HG03066 (cell line): Measurements from ENCODE around the gene PPARD.

Source experiments
- ATAC-seq: cut with Tn5 transposase; IDR thresholded peaks from one replicate; pipeline ENCODE4 v1.9.1; 2021; ENCODE audit warnings: low read depth; ENCODE audit not compliant: unreplicated experiment

PPARD gene

DNA sequence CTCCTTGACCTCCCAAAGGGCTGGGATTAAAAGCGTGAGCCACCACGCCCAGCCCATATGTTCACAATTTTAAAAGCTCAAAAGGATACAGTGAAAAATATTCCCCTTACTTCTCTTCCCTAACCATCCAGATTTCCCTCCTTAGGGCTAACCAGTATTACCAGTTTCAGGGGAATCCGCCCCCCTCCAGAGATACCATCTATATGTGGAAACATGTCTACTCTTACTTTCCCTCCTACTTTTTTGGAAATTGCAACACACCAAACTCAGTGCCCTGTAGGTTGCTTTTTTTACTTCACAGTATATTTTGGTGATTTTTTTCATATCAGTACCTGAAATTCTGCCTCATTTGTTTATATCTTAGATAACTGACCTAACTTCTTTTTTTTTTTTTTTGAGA, 118.9 kb downstream of the PPARD start:
- ATAC-seq: no peak

DNA sequence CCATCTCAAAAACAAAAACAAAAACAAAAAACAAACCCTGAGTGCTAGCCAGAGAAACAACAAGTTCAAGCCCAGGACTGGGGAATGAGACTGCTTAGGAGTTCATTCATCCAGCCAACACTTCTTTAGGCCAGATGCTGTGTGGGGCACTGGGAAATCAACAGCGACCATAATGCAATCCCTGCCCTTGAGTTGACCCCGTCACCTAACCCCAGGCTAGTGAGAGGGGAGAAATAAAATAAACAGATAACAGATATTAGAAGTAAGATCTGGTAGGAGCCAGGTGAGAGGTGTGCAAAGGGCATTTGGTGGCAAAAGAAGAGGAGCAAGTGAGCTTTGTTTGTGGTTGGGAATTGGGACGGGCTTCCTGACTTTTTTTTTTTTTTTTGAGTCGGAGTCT, 120.9 kb downstream of the PPARD start:
- no peak for ATAC-seq

- no peak for ATAC-seq
Measured at GRCh38 chr6:35465646-35466045, 123.3 kb downstream of the PPARD start.

DNA sequence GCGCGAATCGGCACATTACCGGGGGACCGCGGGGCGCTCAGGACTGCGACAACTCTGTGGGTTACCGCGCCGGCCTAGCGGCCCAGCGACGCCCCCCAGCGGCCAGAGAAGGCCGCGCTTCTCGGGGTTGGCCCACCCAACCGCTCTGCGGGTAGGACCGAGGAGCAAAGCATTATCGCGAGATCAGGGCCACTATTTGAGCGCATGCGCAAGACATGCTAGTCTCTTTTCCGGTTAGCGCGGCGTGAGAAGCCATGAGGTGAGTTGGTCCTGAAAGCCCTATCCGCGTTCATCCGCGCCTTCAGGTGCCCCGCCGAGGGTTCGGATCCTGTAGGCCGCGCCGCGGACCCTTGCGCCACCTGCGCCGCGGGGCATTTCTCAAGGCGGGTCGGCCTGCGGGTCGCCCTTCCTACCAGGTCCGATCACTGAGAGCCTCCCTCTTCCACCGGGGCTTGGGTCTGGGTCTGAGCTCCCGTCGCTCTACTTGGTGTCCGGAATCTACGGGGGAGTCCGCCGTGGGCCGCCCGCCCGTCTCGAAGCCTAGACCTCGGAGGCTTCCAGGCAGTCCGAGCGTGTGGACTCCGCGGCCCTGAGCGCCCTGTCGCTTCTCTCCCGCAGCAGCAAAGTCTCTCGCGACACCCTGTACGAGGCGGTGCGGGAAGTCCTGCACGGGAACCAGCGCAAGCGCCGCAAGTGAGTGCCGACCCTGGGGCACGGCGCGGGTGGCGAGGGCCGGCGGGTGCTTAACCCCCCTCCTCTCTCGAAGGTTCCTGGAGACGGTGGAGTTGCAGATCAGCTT, 126.0 kb downstream of the PPARD start, which contains the start of gene RPL10A:
Gene RPL10A, plus strand, starts transcription at position 221 of the 799 bp plus-strand sequence. Its CDS starts 34 bp downstream, at position 255.
- peak; percentile 72 for ATAC-seq

DNA sequence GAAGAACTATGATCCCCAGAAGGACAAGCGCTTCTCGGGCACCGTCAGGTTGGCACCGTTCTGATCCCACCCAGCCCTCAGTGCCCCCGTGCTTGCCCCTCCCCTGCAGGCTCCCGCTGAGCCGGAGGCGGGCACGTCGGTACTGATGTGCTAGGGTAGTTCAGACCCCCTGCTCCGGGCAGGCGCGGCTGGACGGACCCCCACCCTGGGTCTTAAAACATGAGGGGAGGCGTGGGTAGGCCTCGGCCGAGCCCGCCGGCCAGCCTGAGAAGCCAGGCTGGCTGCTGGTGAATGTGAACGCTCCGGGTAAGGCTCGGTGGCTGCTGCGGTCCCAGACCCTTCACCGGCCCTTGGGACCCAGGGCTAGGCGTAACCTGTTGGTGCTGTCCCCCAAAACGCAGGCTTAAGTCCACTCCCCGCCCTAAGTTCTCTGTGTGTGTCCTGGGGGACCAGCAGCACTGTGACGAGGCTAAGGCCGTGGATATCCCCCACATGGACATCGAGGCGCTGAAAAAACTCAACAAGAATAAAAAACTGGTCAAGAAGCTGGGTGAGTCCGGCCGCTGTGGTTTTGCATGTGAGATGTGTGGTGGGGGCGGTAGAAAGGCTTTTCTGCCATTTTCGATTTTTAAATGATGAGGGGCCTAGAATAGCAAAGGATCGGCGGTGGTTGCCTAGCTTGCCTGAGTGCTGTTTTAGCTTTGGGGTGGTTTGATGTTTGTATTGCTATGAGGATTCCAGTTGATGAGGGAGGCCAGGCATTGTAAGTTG, 126.8 kb downstream of the PPARD start:
- ATAC-seq: no peak

DNA sequence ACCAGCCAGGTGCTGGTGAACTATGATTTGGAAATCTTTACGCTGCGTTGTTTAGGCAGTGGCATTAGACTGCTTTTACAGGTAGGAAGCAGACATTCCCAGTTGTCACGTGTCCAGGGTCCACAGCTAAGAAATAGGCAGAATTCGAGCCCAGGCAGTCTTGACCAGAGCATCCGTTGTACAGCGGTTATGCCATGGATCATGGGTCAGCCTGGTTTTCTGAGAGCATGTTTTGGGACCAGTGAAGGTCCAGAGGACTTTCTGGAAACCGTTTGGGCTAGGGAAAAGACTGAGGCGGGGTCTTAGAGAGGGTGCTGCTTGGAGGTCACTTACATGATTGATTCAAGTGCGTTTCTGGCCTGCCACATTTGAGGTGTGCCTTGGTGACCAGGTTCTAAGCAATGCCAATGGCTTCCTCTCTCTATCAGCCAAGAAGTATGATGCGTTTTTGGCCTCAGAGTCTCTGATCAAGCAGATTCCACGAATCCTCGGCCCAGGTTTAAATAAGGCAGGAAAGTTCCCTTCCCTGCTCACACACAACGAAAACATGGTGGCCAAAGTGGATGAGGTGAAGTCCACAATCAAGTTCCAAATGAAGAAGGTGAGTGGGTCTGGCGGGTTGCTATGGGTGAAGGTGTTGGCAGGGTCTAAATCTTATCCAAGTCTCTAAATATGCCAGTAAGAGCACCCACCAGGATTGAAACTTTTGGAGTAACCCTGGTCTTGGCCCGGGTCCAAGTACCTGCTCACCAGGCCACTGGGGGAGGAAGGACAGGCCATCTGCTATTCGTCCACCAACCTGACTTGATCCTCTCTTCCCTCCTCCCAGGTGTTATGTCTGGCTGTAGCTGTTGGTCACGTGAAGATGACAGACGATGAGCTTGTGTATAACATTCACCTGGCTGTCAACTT, 127.6 kb downstream of the PPARD start:
- no peak for ATAC-seq

- ATAC-seq: no peak
Measured at GRCh38 chr6:35470663-35471120, 128.3 kb downstream of the PPARD start.

GRCh38 chr6:35471836-35472345, 129.5 kb downstream of the PPARD start:
- no peak for ATAC-seq

DNA sequence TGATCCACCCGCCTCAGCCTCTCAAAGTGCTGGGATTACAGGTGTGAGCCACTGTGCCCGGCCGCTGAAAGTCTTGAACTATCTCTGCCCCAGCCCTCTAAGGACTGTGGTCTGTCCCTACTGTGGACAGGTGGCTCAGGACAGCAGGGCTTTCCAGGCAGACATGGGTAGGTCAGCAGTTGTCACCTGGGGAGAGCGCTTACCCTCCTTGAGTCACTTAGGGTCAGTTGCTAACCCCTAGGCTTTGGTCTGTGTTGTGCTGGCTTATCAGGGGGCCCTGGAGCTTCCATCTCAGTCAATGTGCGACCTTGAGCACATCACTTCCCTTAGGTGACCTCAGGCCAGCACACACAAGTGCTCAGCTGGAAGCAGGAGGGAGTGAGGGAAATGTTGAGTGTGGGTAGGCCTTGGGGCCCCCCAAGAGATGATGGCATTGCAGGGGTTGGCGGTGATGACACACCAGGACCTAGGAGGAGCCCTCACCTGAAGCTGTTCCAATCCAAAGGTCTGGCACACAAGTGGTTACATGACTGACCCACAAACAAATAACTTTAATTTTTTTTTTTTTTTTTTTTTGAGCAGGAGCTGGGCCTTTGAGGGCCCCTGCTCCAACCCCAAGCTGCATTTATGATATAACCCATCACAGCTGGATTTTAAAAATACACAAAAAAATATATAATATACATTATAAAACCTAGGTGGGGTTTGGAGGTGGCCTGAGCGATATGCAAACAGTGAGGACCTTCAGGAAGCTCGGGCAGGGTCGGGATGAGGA, 130.9 kb downstream of the PPARD start:
- ATAC-seq: no peak

DNA sequence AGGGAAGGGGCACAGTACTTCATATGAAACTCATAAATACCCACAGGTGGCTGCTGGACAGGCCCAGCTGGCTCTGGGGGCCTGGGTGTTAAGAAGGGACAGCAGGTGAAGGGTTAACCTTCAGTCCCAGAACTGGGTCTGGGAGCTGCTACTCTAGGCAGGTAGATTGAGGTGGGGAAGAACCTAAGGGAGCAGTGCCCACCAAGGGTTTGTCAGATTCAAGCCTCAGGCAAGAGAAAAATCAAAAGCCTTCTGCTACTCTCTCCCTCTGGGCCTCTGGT, 131.4 kb downstream of the PPARD start:
- ATAC-seq: no peak

DNA sequence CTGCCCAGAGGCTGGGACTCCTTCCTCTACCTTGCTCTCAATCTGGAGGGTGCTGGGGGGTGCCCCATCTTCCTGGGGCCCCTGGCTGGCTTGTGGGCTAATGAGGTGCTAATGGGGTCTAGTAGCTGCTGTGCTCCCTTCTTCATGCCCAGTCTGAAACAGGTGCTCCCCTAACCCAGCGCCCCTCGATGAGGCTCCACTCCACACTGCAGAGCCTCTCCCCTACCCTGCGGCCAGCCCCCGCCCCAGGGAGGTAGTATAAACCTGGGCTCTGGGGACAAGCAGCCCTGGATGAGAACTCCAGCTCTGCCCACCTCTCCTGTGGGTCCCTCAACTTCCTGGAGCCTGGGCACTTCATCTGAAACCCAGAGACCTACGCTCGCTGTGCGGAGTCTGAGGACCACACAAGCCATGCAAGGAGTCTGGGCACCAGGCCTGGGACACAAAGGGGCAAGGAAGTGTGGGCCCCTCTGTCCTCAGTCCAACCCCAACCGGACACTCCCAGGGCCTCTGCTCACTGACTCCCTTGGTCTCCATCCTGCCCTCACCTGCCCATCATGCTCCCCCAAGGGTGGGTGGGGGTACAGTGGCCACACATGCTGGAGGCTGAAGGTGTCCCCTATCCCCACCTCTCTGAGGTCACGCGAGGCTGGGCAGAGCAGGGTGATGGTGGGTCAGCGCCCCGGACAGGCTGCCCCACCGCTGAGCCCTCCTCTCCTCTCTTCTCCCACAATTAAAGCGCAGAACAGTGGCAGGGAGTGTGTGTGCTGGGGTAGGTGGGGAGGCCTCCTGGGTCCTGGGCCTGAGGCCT, 132.0 kb downstream of the PPARD start:
- no peak for ATAC-seq

- ATAC-seq: no peak
Measured at GRCh38 chr6:35474942-35475570, 132.7 kb downstream of the PPARD start.

GRCh38 chr6:35475573-35475972, 133.2 kb downstream of the PPARD start:
- ATAC-seq: no peak

GRCh38 chr6:35476004-35476403, 133.6 kb downstream of the PPARD start:
- ATAC-seq: no peak

DNA sequence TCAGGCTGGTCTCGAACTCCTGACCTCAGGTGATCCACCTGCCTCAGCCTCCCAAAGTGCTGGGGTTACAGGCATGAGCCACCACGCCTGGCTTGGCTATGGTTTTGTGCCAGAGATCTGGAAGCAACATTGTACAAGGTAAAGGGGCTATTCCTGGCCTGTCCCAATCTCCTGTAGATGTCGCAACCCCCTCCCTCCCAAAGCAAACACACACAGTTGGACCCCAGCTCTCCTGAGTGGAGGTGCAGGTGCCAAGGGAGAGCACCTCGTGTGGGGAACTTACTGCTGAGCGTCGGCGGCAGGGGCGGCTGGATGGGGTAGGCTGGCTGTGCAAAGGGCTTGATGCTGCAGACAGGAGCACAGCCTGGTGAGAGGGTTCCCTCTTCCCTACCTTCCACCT, 134.7 kb downstream of the PPARD start:
- ATAC-seq: no peak
